SK-N-SH (cell line): ENCODE results near the gene SLC9A7. TPM values are rescaled to one million over a fixed set of nuclear protein-coding genes. Genes with fewer than 3 reads are reported as not detected.

Source experiments
- CTCF ChIA-PET: fragments of 300-600, 350-600 bp; formaldehyde crosslinking; extraction: SDS; loops from one replicate; lab custom pipeline; 2021; lab: Yijun Ruan, JAX
- POLR2A ChIA-PET: fragments of 350-600 bp; sonication (Branson Sonifier 250); formaldehyde crosslinking; extraction: SDS; loops from one replicate; lab custom pipeline; 2020; ENCODE audit warnings: antibody characterized with exemption, inconsistent platforms; lab: Yijun Ruan, JAX
- DNase-seq: peaks from one replicate; pipeline ENCODE4 v3.0.0; 2012
- H2AFZ ChIP-seq: fragments of 200-600 bp; sonication (generic); 2 replicates; pipeline ENCODE4 v1.8.1; 2016; ENCODE audit warnings: antibody characterized with exemption, mild to moderate bottlenecking, low read depth
- H3F3A ChIP-seq: fragments of 200-600 bp; sonication (generic); replicated peaks from 2 replicates; pipeline ENCODE3; 2016; ENCODE audit warnings: antibody characterized with exemption, mild to moderate bottlenecking; ENCODE audit not compliant: insufficient read depth
- H3K27ac ChIP-seq, 2 experiments: fragments of 200-500 bp in 1 of 2; fragments of 200-600 bp in 1 of 2; sonication (Bioruptor generic) in 1 of 2; sonication (generic), shearing (Covaris generic) in 1 of 2; 2 replicates each; pipeline versions ENCODE4 v1.5.1 to v1.6.1; 2014 to 2016; ENCODE audit warnings: low read depth in 2 of 2, inconsistent platforms in 1 of 2, low read length in 1 of 2, mild to moderate bottlenecking in 1 of 2, mixed read lengths in 1 of 2
- H3K27me3 ChIP-seq: fragments of 200-600 bp; sonication (generic), shearing (Covaris generic); 2 replicates; pipeline ENCODE4 v1.6.1; 2016; ENCODE audit warnings: mixed run types; ENCODE audit not compliant: insufficient read depth
- H3K36me3 ChIP-seq, 2 experiments: fragments of 200-500 bp in 1 of 2; fragments of 200-600 bp in 1 of 2; sonication (Bioruptor generic) in 1 of 2; sonication (generic) in 1 of 2; replicated peaks in 1 of 2; 2 replicates each; pipeline versions ENCODE3 to v1.5.1; 2014 to 2016; ENCODE audit warnings: low read length in 1 of 2, mild to moderate bottlenecking in 1 of 2; ENCODE audit not compliant: insufficient read depth in 2 of 2, control insufficient read depth in 1 of 2
- H3K4me1 ChIP-seq, 2 experiments: fragments of 200-500 bp in 1 of 2; fragments of 200-600 bp in 1 of 2; sonication (Bioruptor generic) in 1 of 2; sonication (generic), shearing (Covaris generic) in 1 of 2; 2 replicates each; pipeline versions ENCODE4 v1.5.1 to v1.6.1; 2014 to 2016; ENCODE audit warnings: low read depth in 1 of 2, low read length in 1 of 2, mixed run types in 1 of 2; ENCODE audit not compliant: insufficient read depth in 2 of 2, control insufficient read depth in 1 of 2
- H3K4me2 ChIP-seq: fragments of 200-600 bp; sonication (generic), shearing (Covaris generic); 2 replicates; pipeline ENCODE4 v1.6.1; 2017; ENCODE audit warnings: mixed run types
- H3K4me3 ChIP-seq, 2 experiments: fragments of 200-500 bp in 1 of 2; fragments of 200-600 bp in 1 of 2; sonication (Bioruptor generic) in 1 of 2; sonication (generic), shearing (Covaris generic) in 1 of 2; 2 replicates each; pipeline versions ENCODE4 v1.5.1 to v1.8.1; 2014 to 2016; ENCODE audit warnings: low read depth in 2 of 2, inconsistent platforms in 1 of 2, low read length in 1 of 2, mild to moderate bottlenecking in 1 of 2, mixed read lengths in 1 of 2, moderate library complexity in 1 of 2
- H3K79me2 ChIP-seq: fragments of 200-600 bp; sonication (generic); 2 replicates; pipeline ENCODE4 v1.8.1; 2017; ENCODE audit warnings: mild to moderate bottlenecking; ENCODE audit not compliant: insufficient read depth
- H3K9ac ChIP-seq: fragments of 200-600 bp; sonication (generic); 2 replicates; pipeline ENCODE4 v1.6.1; 2017; ENCODE audit warnings: mixed run types
- H3K9me2 ChIP-seq: fragments of 200-600 bp; sonication (generic); 2 replicates; pipeline ENCODE4 v1.6.1; 2017; ENCODE audit warnings: mixed run types
- H3K9me3 ChIP-seq: fragments of 200-600 bp; sonication (generic); 2 replicates; pipeline ENCODE4 v1.6.1; 2017; ENCODE audit warnings: mixed run types, mild to moderate bottlenecking, moderate library complexity
- H4K20me1 ChIP-seq: fragments of 200-600 bp; sonication (generic); 2 replicates; pipeline ENCODE4 v1.6.1; 2017; ENCODE audit warnings: mild to moderate bottlenecking, mixed run types; ENCODE audit not compliant: insufficient read depth
- CHD2 ChIP-seq: fragments of 150-350 bp; IDR thresholded peaks from 2 replicates; pipeline ENCODE4 v1.6.1; 2018; ENCODE audit warnings: low read length; ENCODE audit not compliant: partially characterized antibody
- CTCF ChIP-seq: fragments of 200-600 bp; sonication (generic); IDR thresholded peaks from 2 replicates; pipeline ENCODE4 v1.6.1; 2017; ENCODE audit warnings: antibody characterized with exemption, mild to moderate bottlenecking, moderate library complexity
- ELF1 ChIP-seq: IDR thresholded peaks from 2 replicates; pipeline ENCODE4 v1.4.0; 2012
- EP300 ChIP-seq, 2 experiments: IDR thresholded peaks; 2 replicates each; pipeline versions ENCODE4 v1.4.0 to v1.6.1; 2012; ENCODE audit warnings: borderline replicate concordance in 1 of 2, low read depth in 1 of 2, low read length in 1 of 2
- JUND ChIP-seq: IDR thresholded peaks from 2 replicates; pipeline ENCODE4 v1.4.0; 2012
- MAX ChIP-seq: IDR thresholded peaks from 2 replicates; pipeline ENCODE4 v1.4.0; 2012; ENCODE audit warnings: low read depth
- NFIC ChIP-seq: IDR thresholded peaks from 2 replicates; pipeline ENCODE4 v1.4.0; 2012; ENCODE audit warnings: borderline replicate concordance
- PBX3 ChIP-seq: IDR thresholded peaks from 2 replicates; pipeline ENCODE4; 2012
- POLR2AphosphoS5 ChIP-seq: IDR thresholded peaks from 2 replicates; pipeline ENCODE4 v1.6.1; 2012; ENCODE audit warnings: low read depth, low read length
- RAD21 ChIP-seq: IDR thresholded peaks from 2 replicates; pipeline ENCODE4 v1.6.1; 2012; ENCODE audit warnings: mild to moderate bottlenecking, low read length
- RFX5 ChIP-seq: IDR thresholded peaks from 2 replicates; pipeline ENCODE4 v1.6.1; 2012; ENCODE audit warnings: mild to moderate bottlenecking, improper control_type of control experiment, low read length
- SIN3A ChIP-seq: IDR thresholded peaks from 2 replicates; pipeline ENCODE4 v1.6.1; 2012; ENCODE audit warnings: low read depth, mild to moderate bottlenecking, low read length, moderate library complexity, borderline replicate concordance
- TAF1 ChIP-seq: IDR thresholded peaks from 2 replicates; pipeline ENCODE4 v1.6.1; 2012; ENCODE audit warnings: low read depth, mild to moderate bottlenecking, low read length, moderate library complexity, borderline replicate concordance
- TEAD4 ChIP-seq: IDR thresholded peaks from 2 replicates; pipeline ENCODE4 v1.4.0; 2012; ENCODE audit warnings: mild to moderate bottlenecking, borderline replicate concordance; ENCODE audit not compliant: insufficient read depth
- YY1 ChIP-seq: IDR thresholded peaks from 2 replicates; pipeline ENCODE4 v1.4.0; 2012; ENCODE audit warnings: low read depth, mild to moderate bottlenecking
- WGBS: methylation state at CpG from one replicate; pipeline ENCODE4 v1.1.6; 2017; ENCODE audit warnings: low lambda C conversion rate; 5-methylcytosine and 5-hydroxymethylcytosine counted together
- polyA plus RNA-seq, 3 experiments: library from polyadenylated mRNA; depleted of rRNA; stranded (reverse); fragments of >200 nt; gene quantifications; 2 replicates each; pipeline ENCODE4 v1.2.3, GENCODE V29; 2012
- TF ChIP-seq, protein P1 (sequence below): IDR thresholded peaks from 2 replicates; pipeline ENCODE4 v1.4.0; 2012; ENCODE audit warnings: low read depth, borderline replicate concordance
- TF ChIP-seq, protein P2 (sequence below): fragments of 150-350 bp; IDR thresholded peaks from 2 replicates; pipeline ENCODE4 v1.6.1; 2016; ENCODE audit warnings: mild to moderate bottlenecking, low read depth, low read length

Gene SLC9A7
- polyA plus RNA-seq, 1 of the 3 experiments (the other 2 are of a cell fraction): 10.5 TPM

DNA sequence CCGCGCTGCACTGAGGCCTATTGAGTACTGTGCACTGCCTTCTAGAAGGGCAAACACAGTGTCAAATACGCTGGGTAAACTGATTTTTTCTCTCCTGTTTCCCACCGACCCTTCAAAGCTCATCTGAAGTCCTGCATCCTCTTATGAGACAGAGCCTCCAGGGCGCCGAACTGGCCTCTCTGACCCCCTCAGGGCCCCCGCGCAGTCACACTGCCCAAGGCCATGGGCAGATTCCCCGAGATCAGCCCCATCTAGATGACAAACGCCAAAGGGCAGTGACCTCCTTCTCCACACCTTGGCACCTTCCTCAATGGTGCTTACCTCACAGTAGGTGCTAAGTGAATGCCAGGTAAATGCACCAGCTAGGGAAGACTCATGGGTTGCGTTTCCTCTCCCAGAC is 151.0 kb downstream of the SLC9A7 start:
- H3K27me3 ChIP-seq: peaks cover 25% of the 10 kb centered on the region; the same call in 1 of the 2 replicates
- CTCF ChIA-PET: interaction anchor here (1.6 kb wide), 1 partner anchor 9 kb away, joined by 3 read pairs; no protein-coding TSS in a partner anchor
- no peaks in the 10 kb centered on the region for H3K79me2 ChIP-seq
- H3K27ac ChIP-seq: no peak overlapping the region
- no peak overlapping the region for H3K4me2 ChIP-seq
- H2AFZ ChIP-seq: no peak overlapping the region
- no peak for DNase-seq
- TF ChIP-seq EP300 (IDR thresholded peaks at IDR 0.05; ENCODE audit: borderline replicate concordance in 1 of 2, low read depth in 1 of 2, low read length in 1 of 2) (no peak), SIN3A (no peak), CTCF (no peak), PBX3 (no peak), MAX (no peak), YY1 (no peak), RFX5 (no peak), JUND (no peak), CHD2 (no peak), POLR2AphosphoS5 (no peak), TAF1 (no peak), RAD21 (no peak), ELF1 (no peak), NFIC (no peak), TEAD4 (no peak)
- TF ChIP-seq, protein P1, sequence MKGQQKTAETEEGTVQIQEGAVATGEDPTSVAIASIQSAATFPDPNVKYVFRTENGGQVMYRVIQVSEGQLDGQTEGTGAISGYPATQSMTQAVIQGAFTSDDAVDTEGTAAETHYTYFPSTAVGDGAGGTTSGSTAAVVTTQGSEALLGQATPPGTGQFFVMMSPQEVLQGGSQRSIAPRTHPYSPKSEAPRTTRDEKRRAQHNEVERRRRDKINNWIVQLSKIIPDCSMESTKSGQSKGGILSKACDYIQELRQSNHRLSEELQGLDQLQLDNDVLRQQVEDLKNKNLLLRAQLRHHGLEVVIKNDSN: no peak
- TF ChIP-seq, protein P2, sequence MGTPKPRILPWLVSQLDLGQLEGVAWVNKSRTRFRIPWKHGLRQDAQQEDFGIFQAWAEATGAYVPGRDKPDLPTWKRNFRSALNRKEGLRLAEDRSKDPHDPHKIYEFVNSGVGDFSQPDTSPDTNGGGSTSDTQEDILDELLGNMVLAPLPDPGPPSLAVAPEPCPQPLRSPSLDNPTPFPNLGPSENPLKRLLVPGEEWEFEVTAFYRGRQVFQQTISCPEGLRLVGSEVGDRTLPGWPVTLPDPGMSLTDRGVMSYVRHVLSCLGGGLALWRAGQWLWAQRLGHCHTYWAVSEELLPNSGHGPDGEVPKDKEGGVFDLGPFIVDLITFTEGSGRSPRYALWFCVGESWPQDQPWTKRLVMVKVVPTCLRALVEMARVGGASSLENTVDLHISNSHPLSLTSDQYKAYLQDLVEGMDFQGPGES: no peak
- H3K9me2 ChIP-seq: no peaks in the 10 kb centered on the region
- peaks cover 0 to 2% of the 10 kb centered on the region in 2 experiments; a peak in 1 of 4 replicates for H3K4me1 ChIP-seq
- H3K4me3 ChIP-seq: no peak overlapping the region
- H3F3A ChIP-seq: peaks cover 3% of the 10 kb centered on the region
- WGBS: 55% methylated on average over 11 of the region's 11 CpGs
- H4K20me1 ChIP-seq: no peaks in the 10 kb centered on the region
- H3K9ac ChIP-seq: no peak overlapping the region
- POLR2A ChIA-PET: no interaction called here
- H3K36me3 ChIP-seq: no peaks in the 10 kb centered on the region
- no peaks in the 10 kb centered on the region for H3K9me3 ChIP-seq
